ENCODE data around the gene GPATCH8.
A peak's percentile ranks its signal among the peaks of the same experiment; 100 is the strongest.
"Not testable (repeated sequence)": the region's sequence is repeated elsewhere in the genome, so short reads cannot be mapped to it uniquely, and the experiment has no call there.

The GPATCH8 gene

GRCh38 chr17:44375196-44376017 lies 127.8 kb downstream of the GPATCH8 start:
- DNase-seq (ENCODE audit: low read depth in 2 of 2): no peak

GRCh38 chr17:44374306-44375195 lies 128.7 kb downstream of the GPATCH8 start:
- no peak for DNase-seq (ENCODE audit: low read depth in 2 of 2)

- no peak for DNase-seq (ENCODE audit: low read depth in 2 of 2)
These were observed 131.2 kb downstream of the GPATCH8 start for GRCh38 chr17:44372036-44372435.

- not testable (repeated sequence) for DNase-seq (ENCODE audit: low read depth in 2 of 2)
These were observed 133.7 kb downstream of the GPATCH8 start for GRCh38 chr17:44369414-44370023.

- not testable (repeated sequence) for DNase-seq (ENCODE audit: low read depth in 2 of 2)
These were observed 134.6 kb downstream of the GPATCH8 start for GRCh38 chr17:44368391-44369243.

GRCh38 chr17:44367231-44367979 lies 135.8 kb downstream of the GPATCH8 start:
- DNase-seq (ENCODE audit: low read depth in 2 of 2): no peak

- DNase-seq (ENCODE audit: low read depth in 2 of 2): not testable (repeated sequence)
These were observed 138.2 kb downstream of the GPATCH8 start for GRCh38 chr17:44365051-44365450.

- DNase-seq (ENCODE audit: low read depth in 2 of 2): peak; percentile 19 to 53
These were observed 139.5 kb downstream of the GPATCH8 start, which contains the start of gene FAM171A2 for GRCh38 chr17:44363613-44364159. Gene FAM171A2 (minus strand): TSS chr17:44363853. CDS start chr17:44363714, 139 bp downstream.

GRCh38 chr17:44362949-44363612 lies 140.1 kb downstream of the GPATCH8 start:
- no peak for DNase-seq (ENCODE audit: low read depth in 2 of 2)

- no peak for DNase-seq (ENCODE audit: low read depth in 2 of 2)
These were observed 140.7 kb downstream of the GPATCH8 start for GRCh38 chr17:44362459-44362948.

- DNase-seq (ENCODE audit: low read depth in 2 of 2): no peak
These were observed 141.6 kb downstream of the GPATCH8 start for GRCh38 chr17:44361292-44362260.

GRCh38 chr17:44360826-44361225 lies 142.4 kb downstream of the GPATCH8 start:
- no peak for DNase-seq (ENCODE audit: low read depth in 2 of 2)

- DNase-seq (ENCODE audit: low read depth in 2 of 2): no peak
These were observed 143.1 kb downstream of the GPATCH8 start for GRCh38 chr17:44360144-44360533.

- DNase-seq (ENCODE audit: low read depth in 2 of 2): no peak
These were observed 143.6 kb downstream of the GPATCH8 start for GRCh38 chr17:44359458-44360143.

- no peak for DNase-seq (ENCODE audit: low read depth in 2 of 2)
These were observed 144.2 kb downstream of the GPATCH8 start for GRCh38 chr17:44359006-44359405.

GRCh38 chr17:44358066-44358465 lies 145.1 kb downstream of the GPATCH8 start:
- no peak for DNase-seq (ENCODE audit: low read depth in 2 of 2)

- no peak for DNase-seq (ENCODE audit: low read depth in 2 of 2)
These were observed 147.0 kb downstream of the GPATCH8 start for GRCh38 chr17:44356241-44356640.
